OCI-LY7 (cell line): Measurements from ENCODE around the gene SP7. TPM values are rescaled to one million over a fixed set of nuclear protein-coding genes. Genes with fewer than 3 reads are reported as not detected.

Experiments
- BruUV-seq: library from RNA; stranded (reverse); fragments of 400-500 nt; replicated peaks from 2 replicates; lab custom pipeline; 2021; lab: Mats Ljungman, UMichigan
- CTCF ChIA-PET: fragments of 300-600 bp; sonication (Branson Sonifier 250); formaldehyde crosslinking; loops from one replicate; lab custom pipeline; 2022; ENCODE audit warnings: antibody characterized with exemption; ENCODE audit not compliant: unreplicated experiment; lab: Charles Lee
- POLR2A ChIA-PET: fragments of 300-600 bp; sonication (Branson Sonifier 250); formaldehyde crosslinking; loops from one replicate; lab custom pipeline; 2022; ENCODE audit warnings: antibody characterized with exemption; lab: Charles Lee
- DNase-seq: peaks from one replicate; pipeline ENCODE4 v3.0.0-alpha.2; 2015; ENCODE audit warnings: low spot score
- H2AFZ ChIP-seq: fragments of 200-600 bp; sonication (generic), shearing (Covaris generic); 2 replicates; pipeline ENCODE4 v1.6.1; 2014; ENCODE audit warnings: mild to moderate bottlenecking, antibody characterized with exemption, low read length, moderate library complexity
- H3K27ac ChIP-seq: fragments of 200-600 bp; sonication (generic); 2 replicates; pipeline ENCODE4 v1.5.1; 2014; ENCODE audit warnings: mixed run types, low read depth, mild to moderate bottlenecking, moderate library complexity, low read length, inconsistent platforms; ENCODE audit not compliant: poor library complexity, severe bottlenecking
- H3K36me3 ChIP-seq: fragments of 200-600 bp; sonication (generic); 2 replicates; pipeline ENCODE4 v1.6.1; 2014; ENCODE audit warnings: mild to moderate bottlenecking, antibody characterized with exemption, low read length, moderate library complexity, mixed read lengths; ENCODE audit not compliant: insufficient read depth
- H3K4me1 ChIP-seq: fragments of 200-600 bp; sonication (generic); 2 replicates; pipeline ENCODE4 v1.5.1; 2014; ENCODE audit warnings: mild to moderate bottlenecking, low read length; ENCODE audit not compliant: insufficient read depth, poor library complexity, severe bottlenecking
- H3K4me2 ChIP-seq: fragments of 200-600 bp; sonication (generic); 2 replicates; pipeline ENCODE4 v1.6.1; 2014; ENCODE audit warnings: mild to moderate bottlenecking, low read length
- H3K4me3 ChIP-seq: fragments of 200-600 bp; sonication (generic); 2 replicates; pipeline ENCODE4 v1.5.1; 2014; ENCODE audit warnings: mild to moderate bottlenecking, low read depth, low read length; ENCODE audit not compliant: poor library complexity, severe bottlenecking
- H3K79me2 ChIP-seq: fragments of 200-600 bp; sonication (generic); 2 replicates; pipeline ENCODE4 v1.6.1; 2016; ENCODE audit warnings: low read depth, mild to moderate bottlenecking, low read length, moderate library complexity, mixed read lengths; ENCODE audit not compliant: insufficient read depth
- H3K9me2 ChIP-seq: fragments of 200-600 bp; sonication (generic); 2 replicates; pipeline ENCODE4 v1.6.1; 2016; ENCODE audit warnings: mild to moderate bottlenecking, low read length, mixed read lengths; ENCODE audit not compliant: insufficient read depth
- H3K9me3 ChIP-seq: fragments of 200-600 bp; sonication (generic); 2 replicates; pipeline ENCODE4 v1.6.1; 2014; ENCODE audit warnings: mild to moderate bottlenecking, mixed run types, low read length, mixed read lengths
- H4K20me1 ChIP-seq: fragments of 200-600 bp; sonication (generic); 2 replicates; pipeline ENCODE4 v1.6.1; 2014; ENCODE audit warnings: mild to moderate bottlenecking, antibody characterized with exemption, low read length, moderate library complexity, mixed read lengths; ENCODE audit not compliant: insufficient read depth
- CTCF ChIP-seq: fragments of 200-600 bp; sonication (generic); conservative IDR thresholded peaks from 2 replicates; pipeline ENCODE4 v1.5.1; 2014; ENCODE audit warnings: mild to moderate bottlenecking, antibody characterized with exemption, low read length, moderate library complexity, mixed read lengths
- EZH2phosphoT487 ChIP-seq: fragments of 200-600 bp; sonication (generic); IDR thresholded peaks from 2 replicates; pipeline ENCODE4 v1.6.1; 2018; ENCODE audit warnings: low read depth, borderline replicate concordance, mild to moderate bottlenecking, mixed run types, antibody characterized with exemption, low read length, moderate library complexity, mixed read lengths
- intact Hi-C: fragments of 100-400 bp; cut with micrococcal nuclease; formaldehyde crosslinking; loops from one replicate; pipeline ENCODE4 v1.10.0; 2022; ENCODE audit not compliant: unreplicated experiment
- total RNA-seq, 2 experiments: library from RNA; depleted of rRNA in 1 of 2; stranded (reverse); fragments of >200 nt in 1 of 2; shearing (Covaris generic) in 1 of 2; gene quantifications; 2 replicates each; pipeline ENCODE4 v1.2.3, GENCODE V29; 2014 to 2022

SP7 gene
- total RNA-seq, 2 experiments from 2014 or later = 0.16 to 0.27 TPM

- H3K27ac ChIP-seq = peak overlapping the region; percentile 77
- peak; percentile 67 for DNase-seq
- POLR2A ChIA-PET = interaction anchor here (1.1 to 2.0 kb wide), 2 partner anchors 16 to 37 kb away, joined by 3 to 7 read pairs; no protein-coding TSS in a partner anchor
- CTCF ChIA-PET = interaction anchor here (0.8 to 1.4 kb wide), 2 partner anchors 29 to 37 kb away, joined by 4 to 6 read pairs; no protein-coding TSS in a partner anchor
- H2AFZ ChIP-seq = no peak overlapping the region
- peak overlapping the region; percentile 81 for H3K4me2 ChIP-seq
- peaks cover 52% of the 10 kb centered on the region for H3K36me3 ChIP-seq
- TF ChIP-seq CTCF = peak; percentile 83
- TF ChIP-seq EZH2phosphoT487 = no peak
- no peaks in the 10 kb centered on the region for H3K9me2 ChIP-seq
- intact Hi-C loops = loop anchor here (5.0 kb wide), 1 partner anchor 245 kb away; the partner anchor contains the start of gene ATF7
- peaks cover 58% of the 10 kb centered on the region for H3K4me1 ChIP-seq
- H3K79me2 ChIP-seq = peaks cover 60% of the 10 kb centered on the region
- no TSS peak for BruUV-seq
- H4K20me1 ChIP-seq = peaks cover 16% of the 10 kb centered on the region; the same call in 1 of the 2 replicates
- H3K9me3 ChIP-seq = no peaks in the 10 kb centered on the region
- H3K4me3 ChIP-seq = peak overlapping the region; percentile 86
Measured at GRCh38 chr12:53381731-53382630, 45.8 kb upstream of the SP7 start.

- no peak for DNase-seq
Measured at GRCh38 chr12:53380794-53381730, 44.9 kb upstream of the SP7 start.

More at GRCh38 chr12:53380794-53381730, 44.9 kb upstream of the SP7 start:
- TF ChIP-seq CTCF (no peak), EZH2phosphoT487 (no peak)
- intact Hi-C loops = loop anchor here (5.0 kb wide), 1 partner anchor 246 kb away; the partner anchor contains the start of gene ATF7
- ChIA-PET POLR2A (interaction anchor here (0.5 to 1.3 kb wide), 3 partner anchors 20 to 155 kb away, joined by 4 to 7 read pairs (median 5); partner anchors contain the start of gene TARBP2), CTCF (interaction anchor here (0.8 to 2.7 kb wide), 3 partner anchors 29 to 36 kb away, joined by 4 to 7 read pairs (median 6); no protein-coding TSS in a partner anchor)
- Histone ChIP-seq H3K9me2 (no peaks in the 10 kb centered on the region), H3K27ac (peak overlapping the region; percentile 77), H3K9me3 (no peaks in the 10 kb centered on the region), H3K36me3 (peaks cover 43% of the 10 kb centered on the region), H3K4me2 (peak overlapping the region; percentile 81), H3K79me2 (peaks cover 51% of the 10 kb centered on the region), H2AFZ (no peak overlapping the region), H4K20me1 (peaks cover 16% of the 10 kb centered on the region; the same call in 1 of the 2 replicates), H3K4me1 (peaks cover 49% of the 10 kb centered on the region), H3K4me3 (peak overlapping the region; percentile 86)
- BruUV-seq = TSS peak; percentile 65
